NCI-H2029 treated with DMSO at 0.1 percent for 48 hours (cell line): ENCODE data around the gene GTF3C4.

Source experiments
- DNase-seq: peaks from one replicate; lab custom pipeline; 2025; lab: John Stamatoyannopoulos, UW

The GTF3C4 gene

GRCh38 chr9:132648283-132648682 is 22.0 kb upstream of the GTF3C4 start:
- DNase-seq, result no peak

GRCh38 chr9:132648685-132649084 is 21.6 kb upstream of the GTF3C4 start:
- DNase-seq, result no peak

GRCh38 chr9:132651259-132651658 is 19.0 kb upstream of the GTF3C4 start:
- DNase-seq, result no peak

- DNase-seq, result no peak
These were observed 14.0 kb upstream of the GTF3C4 start for GRCh38 chr9:132656299-132656698.

- DNase-seq, result no peak
These were observed 7.9 kb upstream of the GTF3C4 start for GRCh38 chr9:132662152-132662945.

GRCh38 chr9:132663117-132663516 is 7.1 kb upstream of the GTF3C4 start:
- DNase-seq, result no peak

- no peak for DNase-seq
These were observed 6.4 kb upstream of the GTF3C4 start for GRCh38 chr9:132663851-132664250.

GRCh38 chr9:132669319-132669697 is 956 bp upstream of the GTF3C4 start:
- DNase-seq, result no peak

- DNase-seq, result peak; percentile 30
These were observed 387 bp upstream of the GTF3C4 start, which contains the start of gene DDX31 for GRCh38 chr9:132669698-132670456. Gene DDX31 (minus strand): TSS chr9:132669983. CDS start chr9:132669934, 49 bp downstream.

GRCh38 chr9:132671620-132672412 is 1.6 kb downstream of the GTF3C4 start:
- DNase-seq, result no peak

- DNase-seq, result no peak
These were observed 2.1 kb downstream of the GTF3C4 start for GRCh38 chr9:132672413-132672690.

GRCh38 chr9:132673355-132673754 is 3.1 kb downstream of the GTF3C4 start:
- no peak for DNase-seq

GRCh38 chr9:132674485-132674884 is 4.2 kb downstream of the GTF3C4 start:
- DNase-seq, result no peak

- DNase-seq, result no peak
These were observed 7.7 kb downstream of the GTF3C4 start for GRCh38 chr9:132677976-132678375.

GRCh38 chr9:132679946-132680625 is 9.8 kb downstream of the GTF3C4 start:
- no peak for DNase-seq

- DNase-seq, result no peak
These were observed 11.3 kb downstream of the GTF3C4 start for GRCh38 chr9:132681561-132681960.

GRCh38 chr9:132683873-132684272 is 13.6 kb downstream of the GTF3C4 start:
- DNase-seq, result no peak

GRCh38 chr9:132690696-132691095 is 20.4 kb downstream of the GTF3C4 start:
- no peak for DNase-seq

- no peak for DNase-seq
These were observed 23.9 kb downstream of the GTF3C4 start for GRCh38 chr9:132694144-132694543.

GRCh38 chr9:132697230-132697629 is 27.0 kb downstream of the GTF3C4 start:
- no peak for DNase-seq

- no peak for DNase-seq
These were observed 28.7 kb downstream of the GTF3C4 start for GRCh38 chr9:132698989-132699388.

GRCh38 chr9:132699956-132700355 is 29.7 kb downstream of the GTF3C4 start:
- no peak for DNase-seq
